HepG2 (cell line): Measurements from ENCODE around the gene SLC2A8. TPM values are rescaled to one million over a fixed set of nuclear protein-coding genes. Genes with fewer than 3 reads are reported as not detected.

Experiments
- ARID5B ChIP-seq: IDR thresholded peaks from 2 replicates; pipeline ENCODE4 v1.4.0; 2020; ENCODE audit warnings: mild to moderate bottlenecking, missing genetic modification reagents
- CBFB ChIP-seq: sonication (generic); formaldehyde crosslinking; IDR thresholded peaks from 2 replicates; pipeline ENCODE4 v1.4.0; 2020; ENCODE audit warnings: missing genetic modification reagents
- CENPX ChIP-seq: sonication (generic); formaldehyde crosslinking; IDR thresholded peaks from 2 replicates; pipeline ENCODE4 v1.9.0; 2021; ENCODE audit warnings: mild to moderate bottlenecking, missing genetic modification reagents, moderate library complexity
- ETV5 ChIP-seq: IDR thresholded peaks from 2 replicates; pipeline ENCODE4 v1.6.1; 2018; ENCODE audit warnings: missing biosample characterization, missing genetic modification reagents, inconsistent platforms, borderline replicate concordance
- KLF6 ChIP-seq: IDR thresholded peaks from 2 replicates; pipeline ENCODE4 v1.8.0; 2016; ENCODE audit warnings: missing biosample characterization, missing genetic modification reagents
- MAF1 ChIP-seq: sonication (generic); formaldehyde crosslinking; IDR thresholded peaks from 2 replicates; pipeline ENCODE4 v1.5.0; 2020; ENCODE audit warnings: missing genetic modification reagents, borderline replicate concordance
- MIXL1 ChIP-seq: IDR thresholded peaks from 2 replicates; pipeline ENCODE4 v1.6.1; 2016
- MZF1 ChIP-seq: sonication (generic); formaldehyde crosslinking; IDR thresholded peaks from 2 replicates; pipeline ENCODE4 v1.8.1; 2023; ENCODE audit warnings: mild to moderate bottlenecking, missing genetic modification reagents, borderline replicate concordance
- PLSCR1 ChIP-seq: sonication (generic); formaldehyde crosslinking; IDR thresholded peaks from 2 replicates; pipeline ENCODE4 v1.5.0; 2020; ENCODE audit warnings: missing genetic modification reagents, mild to moderate bottlenecking, borderline replicate concordance
- PRPF4 ChIP-seq: fragments of 200-400 bp; formaldehyde crosslinking; IDR thresholded peaks from 2 replicates; pipeline ENCODE4 v1.6.1; 2016; ENCODE audit warnings: low read length, low read depth; ENCODE audit not compliant: poor library complexity, severe bottlenecking
- RBFOX2 ChIP-seq: fragments of 200-400 bp; formaldehyde crosslinking; IDR thresholded peaks from 2 replicates; pipeline ENCODE4 v1.6.1; 2017; ENCODE audit warnings: low read depth, mild to moderate bottlenecking, low read length
- SKIL ChIP-seq: sonication (generic); formaldehyde crosslinking; IDR thresholded peaks from 2 replicates; pipeline ENCODE4 v1.8.0; 2022; ENCODE audit warnings: missing genetic modification reagents, mild to moderate bottlenecking, moderate library complexity, borderline replicate concordance
- SOX13 ChIP-seq, 3 experiments: fragments of 450-650 bp in 1 of 3; sonication (generic) in 1 of 3; formaldehyde crosslinking in 1 of 3; IDR thresholded peaks in 2 of 3; conservative IDR thresholded peaks in 1 of 3; 2 replicates each; pipeline versions ENCODE4 v1.5.0 to v1.6.1; 2016 to 2020; ENCODE audit warnings: antibody characterized with exemption in 1 of 3, mild to moderate bottlenecking in 1 of 3, missing compliant biosample characterization in 1 of 3, missing genetic modification reagents in 1 of 3, moderate library complexity in 1 of 3
- TEF ChIP-seq: sonication (generic); formaldehyde crosslinking; IDR thresholded peaks from 2 replicates; pipeline ENCODE4 v1.5.0; 2020; ENCODE audit warnings: missing genetic modification reagents
- ZBTB43 ChIP-seq: sonication (generic); formaldehyde crosslinking; conservative IDR thresholded peaks from 2 replicates; pipeline ENCODE4 v1.4.0; 2020; ENCODE audit warnings: missing genetic modification reagents
- ZNF430 ChIP-seq: sonication (generic); formaldehyde crosslinking; IDR thresholded peaks from 2 replicates; pipeline ENCODE4 v1.9.0; 2021; ENCODE audit warnings: mild to moderate bottlenecking, missing genetic modification reagents
- ZNF570 ChIP-seq: sonication (generic); formaldehyde crosslinking; IDR thresholded peaks from 2 replicates; pipeline ENCODE4 v1.4.0; 2020; ENCODE audit warnings: mild to moderate bottlenecking, missing genetic modification reagents, borderline replicate concordance
- ZNF781 ChIP-seq: sonication (generic); formaldehyde crosslinking; IDR thresholded peaks from 2 replicates; pipeline ENCODE4 v1.5.1; 2020; ENCODE audit warnings: borderline replicate concordance, mild to moderate bottlenecking, missing genetic modification reagents; ENCODE audit errors: not compliant biosample characterization
- ZNF83 ChIP-seq: sonication (generic); formaldehyde crosslinking; IDR thresholded peaks from 2 replicates; pipeline ENCODE4 v1.4.0; 2020; ENCODE audit warnings: missing genetic modification reagents, mild to moderate bottlenecking, borderline replicate concordance
- polyA plus RNA-seq, 8 experiments: library from polyadenylated mRNA; depleted of rRNA in 3 of 8; stranded (reverse) in 7 of 8; unstranded in 1 of 8; fragments of >200 nt; fragmentation: Illumina TruSeq in 4 of 8; extraction: Trizol in 4 of 8; gene quantifications; 2 replicates each; pipeline versions ENCODE4 v1.2.1 to v1.2.3, GENCODE V29; 2011 to 2016; ENCODE audit warnings: low read depth in 4 of 8, missing spikeins in 1 of 8, mixed read lengths in 1 of 8; ENCODE audit not compliant: insufficient read depth in 1 of 8
- total RNA-seq, 5 experiments: library from RNA; depleted of rRNA; stranded (reverse); fragments of >200 nt; fragmentation: Illumina TruSeq; extraction: Trizol; gene quantifications; 2 replicates each; pipeline ENCODE4 v1.2.3, GENCODE V29; 2016; ENCODE audit warnings: low read depth in 1 of 5

Gene SLC2A8
- total and polyA plus RNA-seq, 2 of the 13 experiments (the other 11 are each of a cell fraction or from before 2014, with no cell fraction given), result 22.6 to 48.6 TPM

GRCh38 chr9:127398275-127398647 is 1.3 kb downstream of the SLC2A8 start (continued):
- no peak for TF ChIP-seq MIXL1
- TF ChIP-seq CENPX (CRISPR knock-in tag), result no peak
- TF ChIP-seq ZNF781 (CRISPR knock-in tag), result no peak
- no peak; the same call in 1 of the 2 replicates for TF ChIP-seq CBFB (CRISPR knock-in tag)
- no peak for TF ChIP-seq TEF
- no peak for TF ChIP-seq ZNF430 (CRISPR knock-in tag)
- 0 out of 2 replicates have a peak, but pooled peaks have one; percentile 48 for TF ChIP-seq MAF1
- TF ChIP-seq SOX13 (IDR thresholded peaks at IDR 0.05), result no peak
- no peak for TF ChIP-seq SOX13 (CRISPR knock-in tag; conservative IDR thresholded peaks at IDR 0.05 in 1 of 2, IDR thresholded peaks at IDR 0.05 in 1 of 2)
- no peak for TF ChIP-seq PRPF4
- no peak for TF ChIP-seq MZF1
- TF ChIP-seq KLF6, result no peak
- TF ChIP-seq RBFOX2, result no peak
- TF ChIP-seq ZNF570, result no peak
- no peak for TF ChIP-seq ARID5B (CRISPR knock-in tag)
- TF ChIP-seq ZBTB43, result no peak
- TF ChIP-seq ETV5 (CRISPR knock-in tag), result 0 out of 2 replicates have a peak, but pooled peaks have one; percentile 1
- no peak for TF ChIP-seq SKIL
- TF ChIP-seq PLSCR1 (CRISPR knock-in tag), result no peak
- no peak for TF ChIP-seq ZNF83
